NCI-H748 (cell line): ENCODE measurements around the gene RPTOR.

ENCODE experiments used
- DNase-seq: peaks from one replicate; lab custom pipeline; 2025; ENCODE audit not compliant: unreplicated experiment; lab: John Stamatoyannopoulos, UW

Gene RPTOR

GRCh38 chr17:80709090-80709695 lies 164.6 kb downstream of the RPTOR start:
- DNase-seq: no peak

GRCh38 chr17:80710714-80711302 lies 166.2 kb downstream of the RPTOR start:
- no peak for DNase-seq

- DNase-seq: no peak
Measured at GRCh38 chr17:80712089-80712488, 167.5 kb downstream of the RPTOR start.

- DNase-seq: no peak
Measured at GRCh38 chr17:80712606-80713005, 168.0 kb downstream of the RPTOR start.

- DNase-seq: no peak
Measured at GRCh38 chr17:80716986-80717719, 172.5 kb downstream of the RPTOR start.

- DNase-seq: peak; percentile 36
Measured at GRCh38 chr17:80717720-80718083, 173.1 kb downstream of the RPTOR start.

GRCh38 chr17:80718428-80718827 lies 173.8 kb downstream of the RPTOR start:
- no peak for DNase-seq

GRCh38 chr17:80719449-80719848 lies 174.8 kb downstream of the RPTOR start:
- no peak for DNase-seq

- peak; percentile 34 for DNase-seq
Measured at GRCh38 chr17:80720610-80721577, 176.3 kb downstream of the RPTOR start.

GRCh38 chr17:80722661-80723060 lies 178.0 kb downstream of the RPTOR start:
- no peak for DNase-seq

- no peak for DNase-seq
Measured at GRCh38 chr17:80724775-80725266, 180.2 kb downstream of the RPTOR start.

- DNase-seq: no peak
Measured at GRCh38 chr17:80725517-80725916, 180.9 kb downstream of the RPTOR start.

GRCh38 chr17:80726558-80727408 lies 182.1 kb downstream of the RPTOR start:
- no peak for DNase-seq

- DNase-seq: no peak
Measured at GRCh38 chr17:80727409-80727755, 182.7 kb downstream of the RPTOR start.

GRCh38 chr17:80729016-80729415 lies 184.4 kb downstream of the RPTOR start:
- DNase-seq: no peak

- no peak for DNase-seq
Measured at GRCh38 chr17:80729761-80730160, 185.1 kb downstream of the RPTOR start.

- DNase-seq: no peak
Measured at GRCh38 chr17:80730739-80731138, 186.1 kb downstream of the RPTOR start.

GRCh38 chr17:80731323-80731722 lies 186.7 kb downstream of the RPTOR start:
- DNase-seq: no peak

- no peak for DNase-seq
Measured at GRCh38 chr17:80732268-80732667, 187.6 kb downstream of the RPTOR start.
